Smooth muscle cell (in vitro differentiated cells): ENCODE data around the gene TYMS. TPM values are rescaled to one million over a fixed set of nuclear protein-coding genes. Genes with fewer than 3 reads are reported as not detected.
A peak's percentile ranks its signal among the peaks of the same experiment; 100 is the strongest.

Experiments used
- DNase-seq: peaks from one replicate; lab custom pipeline; 2025; ENCODE audit not compliant: unreplicated experiment; lab: John Stamatoyannopoulos, UW
- H2AFZ ChIP-seq: fragments of 200-600 bp; sonication (generic); 2 replicates; pipeline ENCODE4 v1.6.0; 2016; ENCODE audit warnings: antibody characterized with exemption, low read depth, mild to moderate bottlenecking
- H3F3A ChIP-seq: fragments of 200-600 bp; sonication (generic); 2 replicates; pipeline ENCODE4 v1.6.0; 2017; ENCODE audit warnings: antibody characterized with exemption, low read depth
- H3K27ac ChIP-seq: fragments of 200-600 bp; sonication (generic); 2 replicates; pipeline ENCODE4 v1.5.1; 2016; ENCODE audit warnings: low read depth, mild to moderate bottlenecking
- H3K27me3 ChIP-seq: fragments of 200-600 bp; sonication (generic); 2 replicates; pipeline ENCODE4 v1.6.1; 2016; ENCODE audit warnings: low read depth, mild to moderate bottlenecking
- H3K36me3 ChIP-seq: fragments of 200-600 bp; sonication (generic); 2 replicates; pipeline ENCODE4 v1.5.1; 2016; ENCODE audit warnings: low read depth
- H3K4me1 ChIP-seq: fragments of 200-600 bp; sonication (generic); 2 replicates; pipeline ENCODE4 v1.5.1; 2016; ENCODE audit warnings: low read depth
- H3K4me2 ChIP-seq: fragments of 200-600 bp; sonication (generic); 2 replicates; pipeline ENCODE4 v1.6.0; 2016; ENCODE audit warnings: mild to moderate bottlenecking
- H3K4me3 ChIP-seq: fragments of 200-600 bp; sonication (generic); 2 replicates; pipeline ENCODE4 v1.5.1; 2016; ENCODE audit warnings: mild to moderate bottlenecking
- H3K79me2 ChIP-seq: fragments of 200-600 bp; sonication (generic); 2 replicates; pipeline ENCODE4 v1.6.0; 2016; ENCODE audit warnings: low read depth, mild to moderate bottlenecking
- H3K9ac ChIP-seq: fragments of 200-600 bp; sonication (generic); 2 replicates; pipeline ENCODE4 v1.6.0; 2016; ENCODE audit warnings: low read depth
- H3K9me3 ChIP-seq: fragments of 200-600 bp; sonication (generic); replicated peaks from 2 replicates; pipeline ENCODE4 v1.5.1; 2016; ENCODE audit warnings: low read depth
- H4K20me1 ChIP-seq: fragments of 200-600 bp; sonication (generic); 2 replicates; pipeline ENCODE4 v1.6.0; 2016; ENCODE audit warnings: low read depth
- CTCF ChIP-seq: fragments of 200-600 bp; sonication (generic); IDR thresholded peaks from 2 replicates; pipeline ENCODE4 v1.5.1; 2017; ENCODE audit warnings: borderline replicate concordance, mild to moderate bottlenecking, antibody characterized with exemption; ENCODE audit not compliant: insufficient read depth, poor library complexity, severe bottlenecking
- WGBS: methylation state at CpG from one replicate; pipeline ENCODE4 v1.1.7; 2016; ENCODE audit warnings: low lambda C conversion rate; 5-methylcytosine and 5-hydroxymethylcytosine counted together
- polyA plus RNA-seq: library from polyadenylated mRNA; unstranded; fragments of >200 nt; fragmentation: Nextera tagmentation; extraction: Ambion mirVana; gene quantifications from 2 replicates; pipeline ENCODE4 v1.2.1, GENCODE V29; 2016
- total RNA-seq: library from RNA; depleted of rRNA; stranded (reverse); fragments of >200 nt; gene quantifications from 2 replicates; pipeline ENCODE4 v1.2.3, GENCODE V29; 2014

The TYMS gene
- total and polyA plus RNA-seq, 2 experiments from 2014 or later: 29.1 to 85.3 TPM

- no peaks in the 10 kb centered on the region for H3K36me3 ChIP-seq
- H3K9me3 ChIP-seq: no peaks in the 10 kb centered on the region
- H3F3A ChIP-seq: no peaks in the 10 kb centered on the region
- H3K79me2 ChIP-seq: no peaks in the 10 kb centered on the region
- H3K9ac ChIP-seq: no peak overlapping the region
- TF ChIP-seq CTCF: no peak
- H2AFZ ChIP-seq: no peak overlapping the region
- H3K4me2 ChIP-seq: no peak overlapping the region
- no peak overlapping the region for H3K4me3 ChIP-seq
- H3K27ac ChIP-seq: no peak overlapping the region
- DNase-seq: no peak
- peaks cover 8% of the 10 kb centered on the region for H3K27me3 ChIP-seq
- no peaks in the 10 kb centered on the region for H3K4me1 ChIP-seq
- no peaks in the 10 kb centered on the region for H4K20me1 ChIP-seq
- WGBS: 90% methylated on average over 6 of the region's 6 CpGs
Measured at GRCh38 chr18:622289-622688, 35.2 kb upstream of the TYMS start.

- no peaks in the 10 kb centered on the region for H3F3A ChIP-seq
- peak; percentile 8 for DNase-seq
- TF ChIP-seq CTCF: peak; percentile 75
- no peak overlapping the region for H3K4me3 ChIP-seq
- no peaks in the 10 kb centered on the region for H3K4me1 ChIP-seq
- H3K9ac ChIP-seq: no peak overlapping the region
- H2AFZ ChIP-seq: no peak overlapping the region
- H4K20me1 ChIP-seq: no peaks in the 10 kb centered on the region
- H3K9me3 ChIP-seq: no peaks in the 10 kb centered on the region
- H3K79me2 ChIP-seq: no peaks in the 10 kb centered on the region
- H3K27me3 ChIP-seq: peaks cover 8% of the 10 kb centered on the region
- no peaks in the 10 kb centered on the region for H3K36me3 ChIP-seq
- no peak overlapping the region for H3K4me2 ChIP-seq
- no peak overlapping the region for H3K27ac ChIP-seq
- 70% methylated on average over 11 of the region's 11 CpGs for WGBS
Measured at GRCh38 chr18:623761-624620, 33.5 kb upstream of the TYMS start.

- no peak overlapping the region for H3K4me2 ChIP-seq
- no peaks in the 10 kb centered on the region for H3K9me3 ChIP-seq
- no peak for TF ChIP-seq CTCF
- H4K20me1 ChIP-seq: no peaks in the 10 kb centered on the region
- H3K36me3 ChIP-seq: no peaks in the 10 kb centered on the region
- H3K9ac ChIP-seq: no peak overlapping the region
- H3K79me2 ChIP-seq: no peaks in the 10 kb centered on the region
- H3K4me3 ChIP-seq: no peak overlapping the region
- no peak overlapping the region for H3K27ac ChIP-seq
- WGBS: 51% methylated on average over 2 of the region's 2 CpGs
- no peaks in the 10 kb centered on the region for H3K27me3 ChIP-seq
- DNase-seq: no peak
- H2AFZ ChIP-seq: no peak overlapping the region
- H3F3A ChIP-seq: no peaks in the 10 kb centered on the region
- H3K4me1 ChIP-seq: no peaks in the 10 kb centered on the region
Measured at GRCh38 chr18:627231-627630, 30.2 kb upstream of the TYMS start.
